ENCODE measurements around the gene FTO. TPM values are rescaled to one million over a fixed set of nuclear protein-coding genes. Genes with fewer than 3 reads are reported as not detected.
A peak's percentile ranks its signal among the peaks of the same experiment; 100 is the strongest.

The FTO gene
- total and polyA plus RNA-seq, 5 experiments from 2014 or later, result 51.2 to 91.9 (median 70.2) TPM

GRCh38 chr16:54107583-54108202 is 403.7 kb downstream of the FTO start:
- no peaks in the 10 kb centered on the region for H3K27me3 Mint-ChIP-seq
- POLR2A ChIA-PET, result no interaction called here
- peaks cover 0 to 2% (median 0%) of the 10 kb centered on the region in 4 donors for H3K4me1 Mint-ChIP-seq
- H3K36me3 Mint-ChIP-seq, result peaks cover 16 to 38% (median 30%) of the 10 kb centered on the region in 3 donors
- H3K27ac Mint-ChIP-seq, result no peak overlapping the region
- no peaks in the 10 kb centered on the region for H3K9me3 Mint-ChIP-seq
- no peak overlapping the region for H3K4me3 Mint-ChIP-seq
- no peak for DNase-seq
- no peak for ATAC-seq

- POLR2A ChIA-PET, result no interaction called here
- no peak overlapping the region for H3K27ac Mint-ChIP-seq
- H3K36me3 Mint-ChIP-seq, result peaks cover 28 to 62% (median 55%) of the 10 kb centered on the region in 3 donors
Observed at GRCh38 chr16:54110016-54110981, 406.3 kb downstream of the FTO start.

GRCh38 chr16:54112451-54113206 is 408.7 kb downstream of the FTO start:
- H3K4me1 Mint-ChIP-seq, result peaks cover 0 to 4% (median 0%) of the 10 kb centered on the region in 4 donors
- H3K4me3 Mint-ChIP-seq, result no peak overlapping the region
- H3K9me3 Mint-ChIP-seq, result no peaks in the 10 kb centered on the region
- DNase-seq (no peak), ATAC-seq (no peak)
- POLR2A ChIA-PET, result no interaction called here
- peaks cover 28 to 72% (median 61%) of the 10 kb centered on the region in 3 donors for H3K36me3 Mint-ChIP-seq
- H3K27me3 Mint-ChIP-seq, result no peaks in the 10 kb centered on the region
- no peak overlapping the region for H3K27ac Mint-ChIP-seq

More at GRCh38 chr16:54110016-54110981, 406.3 kb downstream of the FTO start:
- peaks cover 0 to 2% (median 0%) of the 10 kb centered on the region in 4 donors for H3K4me1 Mint-ChIP-seq
- H3K9me3 Mint-ChIP-seq, result no peaks in the 10 kb centered on the region
- DNase-seq, result no peak
- no peak for ATAC-seq
- H3K4me3 Mint-ChIP-seq, result no peak overlapping the region
- no peaks in the 10 kb centered on the region for H3K27me3 Mint-ChIP-seq

GRCh38 chr16:54115558-54115957 is 411.6 kb downstream of the FTO start:
- Mint-ChIP-seq H3K27me3 (no peaks in the 10 kb centered on the region), H3K36me3 (peaks cover 32 to 58% (median 54%) of the 10 kb centered on the region in 3 donors), H3K4me3 (no peak overlapping the region), H3K4me1 (peaks cover 0 to 4% (median 0%) of the 10 kb centered on the region in 4 donors), H3K9me3 (no peaks in the 10 kb centered on the region), H3K27ac (no peak overlapping the region)
- POLR2A ChIA-PET, result no interaction called here
- no peak for ATAC-seq
- DNase-seq, result no peak

- H3K36me3 Mint-ChIP-seq, result peaks cover 33 to 51% (median 49%) of the 10 kb centered on the region in 3 donors
Observed at GRCh38 chr16:54116124-54116655, 412.2 kb downstream of the FTO start.

GRCh38 chr16:54118846-54119245 is 414.9 kb downstream of the FTO start:
- no peaks in the 10 kb centered on the region for H3K9me3 Mint-ChIP-seq
- no peak for ATAC-seq
- POLR2A ChIA-PET, result no interaction called here

More at GRCh38 chr16:54116124-54116655, 412.2 kb downstream of the FTO start:
- POLR2A ChIA-PET, result no interaction called here
- no peak for DNase-seq
- no peaks in the 10 kb centered on the region for H3K9me3 Mint-ChIP-seq
- H3K27me3 Mint-ChIP-seq, result no peaks in the 10 kb centered on the region
- ATAC-seq, result no peak
- no peak overlapping the region for H3K4me3 Mint-ChIP-seq
- H3K27ac Mint-ChIP-seq, result no peak overlapping the region
- H3K4me1 Mint-ChIP-seq, result peaks cover 0 to 4% (median 0%) of the 10 kb centered on the region in 4 donors

GRCh38 chr16:54120846-54121480 is 417.0 kb downstream of the FTO start:
- H3K27ac Mint-ChIP-seq, result no peak overlapping the region
- H3K4me3 Mint-ChIP-seq, result no peak overlapping the region
- ATAC-seq (no peak), DNase-seq (no peak)
- no peaks in the 10 kb centered on the region for H3K9me3 Mint-ChIP-seq
- peaks cover 0 to 2% (median 0%) of the 10 kb centered on the region in 4 donors for H3K4me1 Mint-ChIP-seq
- H3K27me3 Mint-ChIP-seq, result no peaks in the 10 kb centered on the region
- POLR2A ChIA-PET, result no interaction called here
- H3K36me3 Mint-ChIP-seq, result peaks cover 6 to 10% (median 7%) of the 10 kb centered on the region in 3 donors

More at GRCh38 chr16:54118846-54119245, 414.9 kb downstream of the FTO start:
- Mint-ChIP-seq H3K36me3 (peaks cover 11 to 26% (median 24%) of the 10 kb centered on the region in 3 donors), H3K4me3 (no peak overlapping the region), H3K4me1 (peaks cover 0 to 2% (median 0%) of the 10 kb centered on the region in 4 donors), H3K27ac (no peak overlapping the region), H3K27me3 (no peaks in the 10 kb centered on the region)
- DNase-seq, result no peak

- ATAC-seq, result no peak
- H3K27me3 Mint-ChIP-seq, result no peaks in the 10 kb centered on the region
- H3K4me3 Mint-ChIP-seq, result no peak overlapping the region
- peaks cover 0 to 2% (median 0%) of the 10 kb centered on the region in 4 donors for H3K4me1 Mint-ChIP-seq
- peaks cover 3 to 9% (median 6%) of the 10 kb centered on the region in 3 donors for H3K36me3 Mint-ChIP-seq
- DNase-seq, result no peak
- POLR2A ChIA-PET, result no interaction called here
- H3K9me3 Mint-ChIP-seq, result no peaks in the 10 kb centered on the region
- H3K27ac Mint-ChIP-seq, result no peak overlapping the region
Observed at GRCh38 chr16:54121539-54122295, 417.8 kb downstream of the FTO start.

GRCh38 chr16:54123766-54124165 is 419.8 kb downstream of the FTO start:
- Mint-ChIP-seq H3K4me1 (peaks cover 2 to 5% (median 3%) of the 10 kb centered on the region in 4 donors), H3K4me3 (no peak overlapping the region), H3K36me3 (peaks cover 0 to 6% (median 2%) of the 10 kb centered on the region in 3 donors), H3K9me3 (peaks cover 0 to 2% (median 0%) of the 10 kb centered on the region in 9 donors), H3K27me3 (no peaks in the 10 kb centered on the region), H3K27ac (no peak overlapping the region)
- no peak for ATAC-seq
- no peak for DNase-seq
- POLR2A ChIA-PET, result no interaction called here

GRCh38 chr16:54125751-54126655 is 422.0 kb downstream of the FTO start:
- no peak overlapping the region for H3K27ac Mint-ChIP-seq
- H3K27me3 Mint-ChIP-seq, result peaks cover 0 to 2% (median 0%) of the 10 kb centered on the region in 5 donors
- no peaks in the 10 kb centered on the region for H3K36me3 Mint-ChIP-seq
- ATAC-seq, result no peak
- peaks cover 2 to 5% (median 3%) of the 10 kb centered on the region in 4 donors for H3K4me1 Mint-ChIP-seq
- DNase-seq, result no peak
- H3K4me3 Mint-ChIP-seq, result no peak overlapping the region
- POLR2A ChIA-PET, result no interaction called here
- peaks cover 0 to 4% (median 0%) of the 10 kb centered on the region in 9 donors for H3K9me3 Mint-ChIP-seq

- Mint-ChIP-seq H3K4me1 (peaks cover 2 to 5% (median 3%) of the 10 kb centered on the region in 4 donors), H3K9me3 (peaks cover 0 to 7% (median 0%) of the 10 kb centered on the region in 9 donors), H3K27ac (peak overlapping the region in 1 of 10 donors; percentile 15), H3K4me3 (no peak overlapping the region), H3K36me3 (no peaks in the 10 kb centered on the region), H3K27me3 (peaks cover 0 to 4% (median 0%) of the 10 kb centered on the region in 5 donors)
- POLR2A ChIA-PET, result no interaction called here
- no peak for DNase-seq
- no peak for ATAC-seq
Observed at GRCh38 chr16:54126907-54127306, 423.0 kb downstream of the FTO start.
